ENCODE data around the gene CAMK1G. TPM values are rescaled to one million over a fixed set of nuclear protein-coding genes. Genes with fewer than 3 reads are reported as not detected.

The CAMK1G gene
- total and polyA plus RNA-seq, 2 donors (not counting 1 experiment from before 2014, with no cell fraction given), result not detected

- intact Hi-C loops (cut with micrococcal nuclease), result no loop called here
- no peaks in the 10 kb centered on the region for H3K79me2 ChIP-seq (ENCODE audit: control insufficient read depth, insufficient read depth, low read length)
- ATAC-seq (ENCODE audit: low read depth) (no peak), DNase-seq (no peak)
- H3K4me3 ChIP-seq (ENCODE audit: control extremely low read depth in 1 of 5, extremely low read depth in 1 of 5, insufficient read depth in 1 of 5, low read depth in 2 of 5, low read length in 4 of 5), result no peak overlapping the region
- ChIA-PET POLR2A (no interaction called here), CTCF (interaction anchor here (1.0 kb wide), 1 partner anchor 30 kb away, joined by 3 read pairs; no protein-coding TSS in a partner anchor)
- H3K27me3 ChIP-seq (replicated peaks in 1 of 4; ENCODE audit: control extremely low read depth in 1 of 4, control insufficient read depth in 3 of 4, insufficient read depth in 4 of 4, low read length in 3 of 4), result peaks cover 0 to 17% (median 4%) of the 10 kb centered on the region in 4 experiments
- no peaks in the 10 kb centered on the region for H4K20me1 ChIP-seq (ENCODE audit: control insufficient read depth, insufficient read depth, low read length, poor library complexity, severe bottlenecking)
- no peaks in the 10 kb centered on the region for H3K4me1 Mint-ChIP-seq
- H3K4me3 Mint-ChIP-seq, result no peak overlapping the region
- no peak overlapping the region for H3K4me2 ChIP-seq (replicated peaks; ENCODE audit: low read depth, low read length, poor library complexity, severe bottlenecking)
- H3K9me3 Mint-ChIP-seq (ENCODE audit: insufficient read depth), result no peaks in the 10 kb centered on the region
- TF ChIP-seq CTCF (IDR thresholded peaks at IDR 0.05), result no peak
- no peak for TF ChIP-seq EZH2 (IDR thresholded peaks at IDR 0.05; ENCODE audit: borderline replicate concordance, insufficient read depth, low read depth, low read length, poor library complexity, severe bottlenecking)
- H3K9ac ChIP-seq (ENCODE audit: low read length), result no peak overlapping the region
- WGBS (ENCODE audit: insufficient coverage), result 84% methylated on average over 2 of the region's 2 CpGs
- H3K9me3 ChIP-seq (ENCODE audit: control extremely low read depth in 1 of 3, control insufficient read depth in 2 of 3, insufficient read depth in 1 of 3, low read length in 2 of 3), result no peaks in the 10 kb centered on the region
- H3K27me3 Mint-ChIP-seq, result peaks cover 45% of the 10 kb centered on the region
- H2AFZ ChIP-seq (ENCODE audit: insufficient read depth, low read depth, low read length, poor library complexity, severe bottlenecking), result no peak overlapping the region
- no peaks in the 10 kb centered on the region for H3K4me1 ChIP-seq (ENCODE audit: control insufficient read depth in 2 of 2, insufficient read depth in 2 of 2, low read length in 2 of 2)
- no peaks in the 10 kb centered on the region for H3K36me3 ChIP-seq (replicated peaks in 1 of 2; ENCODE audit: control extremely low read depth in 1 of 2, control insufficient read depth in 1 of 2, extremely low read depth in 1 of 2, insufficient read depth in 2 of 2, low read length in 1 of 2)
- H3K27ac ChIP-seq (ENCODE audit: low read length in 2 of 2), result no peak overlapping the region
- H3K27ac Mint-ChIP-seq, result no peak overlapping the region
Observed at GRCh38 chr1:209536843-209537242, 46.7 kb upstream of the CAMK1G start.

GRCh38 chr1:209537336-209538114 lies 46.0 kb upstream of the CAMK1G start:
- POLR2A ChIA-PET, result no interaction called here
- TF ChIP-seq EZH2 (IDR thresholded peaks at IDR 0.05; ENCODE audit: borderline replicate concordance, insufficient read depth, low read depth, low read length, poor library complexity, severe bottlenecking) (no peak), CTCF (IDR thresholded peaks at IDR 0.05) (no peak)
- no peak overlapping the region for H3K4me3 ChIP-seq (ENCODE audit: control extremely low read depth in 1 of 5, extremely low read depth in 1 of 5, insufficient read depth in 1 of 5, low read depth in 2 of 5, low read length in 4 of 5)
- no peak overlapping the region for H3K4me2 ChIP-seq (replicated peaks; ENCODE audit: low read depth, low read length, poor library complexity, severe bottlenecking)
- H3K4me1 ChIP-seq (ENCODE audit: control insufficient read depth in 2 of 2, insufficient read depth in 2 of 2, low read length in 2 of 2), result no peaks in the 10 kb centered on the region
- H3K27ac ChIP-seq (ENCODE audit: low read length in 2 of 2), result no peak overlapping the region
- Mint-ChIP-seq H3K27me3 (peaks cover 45% of the 10 kb centered on the region), H3K4me1 (no peaks in the 10 kb centered on the region), H3K4me3 (no peak overlapping the region), H3K9me3 (ENCODE audit: insufficient read depth) (no peaks in the 10 kb centered on the region), H3K27ac (no peak overlapping the region)
- H3K9ac ChIP-seq (ENCODE audit: low read length), result no peak overlapping the region
- intact Hi-C loops (cut with micrococcal nuclease), result no loop called here
- no peak overlapping the region for H2AFZ ChIP-seq (ENCODE audit: insufficient read depth, low read depth, low read length, poor library complexity, severe bottlenecking)
- 100% methylated on average over 1 of the region's 1 CpG for WGBS (ENCODE audit: insufficient coverage)
- ATAC-seq (ENCODE audit: low read depth), result no peak
- CTCF ChIA-PET, result interaction anchor here (1.0 kb wide), 2 partner anchors 30 to 865 kb away, joined by 3 to 4 read pairs; no protein-coding TSS in a partner anchor
- no peaks in the 10 kb centered on the region for H3K9me3 ChIP-seq (ENCODE audit: control extremely low read depth in 1 of 3, control insufficient read depth in 2 of 3, insufficient read depth in 1 of 3, low read length in 2 of 3)
- no peaks in the 10 kb centered on the region for H4K20me1 ChIP-seq (ENCODE audit: control insufficient read depth, insufficient read depth, low read length, poor library complexity, severe bottlenecking)
- no peaks in the 10 kb centered on the region for H3K36me3 ChIP-seq (replicated peaks in 1 of 2; ENCODE audit: control extremely low read depth in 1 of 2, control insufficient read depth in 1 of 2, extremely low read depth in 1 of 2, insufficient read depth in 2 of 2, low read length in 1 of 2)
- no peaks in the 10 kb centered on the region for H3K79me2 ChIP-seq (ENCODE audit: control insufficient read depth, insufficient read depth, low read length)
- no peak for DNase-seq
- H3K27me3 ChIP-seq (replicated peaks in 1 of 4; ENCODE audit: control extremely low read depth in 1 of 4, control insufficient read depth in 3 of 4, insufficient read depth in 4 of 4, low read length in 3 of 4), result peaks cover 0 to 17% (median 4%) of the 10 kb centered on the region in 4 experiments
